GM18505 (cell line): Measurements from ENCODE around the gene ADAM22.
"Not testable (repeated sequence)": the region's sequence is repeated elsewhere in the genome, so short reads cannot be mapped to it uniquely, and the experiment has no call there.

Experiments
- ATAC-seq: cut with Tn5 transposase; IDR thresholded peaks from one replicate; pipeline ENCODE4 v1.9.1; 2021; ENCODE audit not compliant: unreplicated experiment
- POLR2A ChIP-seq: IDR thresholded peaks from 4 replicates; pipeline ENCODE4 v1.6.1; 2011; ENCODE audit warnings: borderline replicate concordance; ENCODE audit not compliant: insufficient read depth, insufficient read length; ENCODE audit errors: extremely low read depth

ADAM22 gene

DNA sequence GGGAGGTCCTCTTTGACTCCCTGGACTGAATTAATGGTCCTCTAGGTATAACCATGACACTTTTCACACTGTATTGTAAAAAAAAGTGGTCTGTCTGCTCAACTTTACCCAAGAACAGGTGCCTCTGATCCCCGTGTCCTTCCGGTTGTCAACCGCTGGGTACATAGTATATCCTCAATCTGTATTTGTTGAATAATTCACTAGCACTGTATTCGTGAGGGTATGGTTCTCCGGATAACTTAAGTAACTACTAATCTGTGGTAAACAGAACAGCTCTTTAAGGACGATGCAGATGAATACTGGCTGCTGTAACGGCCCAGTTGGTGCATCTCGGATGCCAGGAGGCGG lies 472 bp upstream of the ADAM22 start:
- no peak for TF ChIP-seq POLR2A
- peak; percentile 17 for ATAC-seq

- ATAC-seq: no peak
- no peak for TF ChIP-seq POLR2A
Measured at GRCh38 chr7:87934699-87935383, 790 bp downstream of the ADAM22 start.

DNA sequence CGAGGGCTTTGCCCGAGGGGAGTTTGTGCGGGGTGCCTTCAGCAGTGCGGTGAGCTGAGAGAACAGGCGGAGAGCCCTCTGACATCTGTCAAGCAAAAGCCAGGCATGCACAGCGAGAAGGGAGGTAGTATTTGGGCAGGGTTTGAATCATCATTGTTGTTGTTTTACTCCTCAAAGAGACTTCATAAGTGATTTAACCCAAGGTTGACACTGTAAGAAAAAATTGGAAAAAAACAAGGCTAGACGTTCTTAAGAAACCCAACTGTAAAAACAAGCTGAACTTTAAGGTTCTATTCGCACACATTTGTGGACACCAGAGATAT lies 1.3 kb downstream of the ADAM22 start:
- ATAC-seq: no peak
- TF ChIP-seq POLR2A: no peak

- TF ChIP-seq POLR2A: no peak
- ATAC-seq: no peak
Measured at GRCh38 chr7:87941138-87941537, 7.1 kb downstream of the ADAM22 start.

DNA sequence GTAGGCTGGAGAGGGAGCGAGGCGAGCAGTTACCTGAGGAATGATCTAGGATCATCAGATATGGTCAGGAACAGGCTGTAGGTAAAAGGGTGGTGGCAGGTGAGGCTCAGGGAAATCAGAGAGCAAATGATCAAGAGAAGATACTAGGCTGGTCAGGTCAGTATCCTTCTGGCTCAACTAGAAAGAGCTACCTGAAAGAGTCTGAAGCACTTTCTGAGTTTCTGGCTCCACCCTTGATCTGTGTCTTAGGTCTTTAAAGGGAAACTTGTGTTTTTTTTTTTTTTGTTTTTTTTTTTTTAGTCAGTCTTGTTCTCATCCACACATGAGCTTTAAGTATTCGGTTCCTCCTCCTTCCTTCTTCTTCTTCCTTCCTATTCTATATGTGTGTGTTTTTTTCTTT lies 10.5 kb downstream of the ADAM22 start:
- no peak for ATAC-seq
- TF ChIP-seq POLR2A: no peak

DNA sequence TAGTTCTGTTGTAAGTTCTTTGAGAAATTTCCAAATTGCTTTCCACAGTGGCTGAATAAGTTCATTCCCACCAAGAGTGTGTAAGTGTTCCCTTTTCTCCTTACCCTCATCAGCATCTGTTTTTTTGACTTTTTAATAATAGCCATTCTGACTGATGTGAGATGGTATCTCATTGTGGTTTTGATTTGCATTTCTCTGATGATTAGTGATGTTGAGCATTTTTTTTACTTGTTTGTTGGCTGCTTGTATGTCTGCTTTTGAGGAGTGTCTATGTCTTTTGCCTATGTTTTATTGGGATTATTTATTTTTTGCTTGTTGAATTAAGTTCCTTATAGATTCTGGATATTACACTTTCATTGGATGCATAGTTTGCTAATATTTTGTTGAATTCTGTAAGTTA lies 11.9 kb downstream of the ADAM22 start:
- ATAC-seq: not testable (repeated sequence)

DNA sequence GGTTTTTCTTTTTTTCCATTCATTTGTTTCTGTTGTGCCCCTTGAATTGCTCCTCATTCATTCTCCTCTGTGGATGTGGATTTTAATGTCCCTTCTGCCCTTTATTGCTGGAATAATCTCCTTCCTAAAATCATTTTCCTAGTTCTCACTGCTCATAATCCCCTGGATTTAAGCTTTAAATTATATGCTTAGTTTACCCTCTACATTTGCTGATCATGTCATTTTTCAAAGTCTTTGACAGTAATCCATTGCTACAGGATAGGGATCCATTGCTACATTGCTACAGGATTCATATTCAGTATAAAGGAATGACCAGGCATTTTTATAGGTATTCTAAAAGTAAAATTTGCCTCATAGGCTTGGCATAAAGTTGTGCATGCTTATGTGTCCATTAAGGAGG lies 14.3 kb downstream of the ADAM22 start:
- ATAC-seq: no peak
- TF ChIP-seq POLR2A: no peak

- no peak for ATAC-seq
- TF ChIP-seq POLR2A: no peak
Measured at GRCh38 chr7:87959336-87959735, 25.3 kb downstream of the ADAM22 start.

GRCh38 chr7:87960239-87960638 lies 26.2 kb downstream of the ADAM22 start:
- TF ChIP-seq POLR2A: no peak
- no peak for ATAC-seq

DNA sequence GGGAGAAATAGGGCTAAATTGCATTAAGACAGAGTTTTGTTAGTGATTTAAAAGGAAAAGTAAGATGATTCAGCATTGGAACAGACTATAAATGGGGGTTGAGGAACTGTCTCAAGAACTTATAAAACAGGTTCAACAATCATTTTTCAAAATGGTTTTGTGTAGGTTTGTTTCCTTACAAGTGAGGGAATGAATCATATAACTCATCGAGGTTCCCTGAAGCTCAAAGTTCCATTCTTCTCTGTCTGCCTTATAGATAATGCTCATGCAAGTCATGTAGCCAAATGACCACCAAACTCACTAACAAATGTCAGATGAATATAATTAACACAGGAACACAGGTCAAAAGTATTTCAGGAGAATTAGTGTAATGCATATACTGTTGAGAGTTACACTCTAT lies 27.7 kb downstream of the ADAM22 start:
- ATAC-seq: no peak
- no peak for TF ChIP-seq POLR2A

DNA sequence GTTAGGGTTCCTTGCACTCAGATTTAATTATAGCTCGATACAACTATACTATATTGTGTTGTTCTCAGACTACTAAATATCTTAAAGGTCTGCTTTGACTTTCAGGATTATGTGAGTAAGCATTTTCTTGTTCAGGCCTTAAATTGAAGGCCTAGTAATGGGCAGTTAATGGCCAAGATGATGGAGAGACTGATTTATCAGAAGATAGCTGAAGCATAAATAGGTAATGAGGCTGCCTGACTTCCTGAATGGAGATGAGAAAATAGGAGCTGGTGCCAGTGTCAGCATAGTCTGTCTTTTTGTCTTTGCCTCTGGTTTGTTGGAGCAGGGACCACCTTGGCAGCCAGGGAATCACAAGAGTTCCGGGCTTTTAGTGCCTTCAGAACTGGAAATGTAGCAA lies 32.2 kb downstream of the ADAM22 start:
- TF ChIP-seq POLR2A: no peak
- no peak for ATAC-seq

DNA sequence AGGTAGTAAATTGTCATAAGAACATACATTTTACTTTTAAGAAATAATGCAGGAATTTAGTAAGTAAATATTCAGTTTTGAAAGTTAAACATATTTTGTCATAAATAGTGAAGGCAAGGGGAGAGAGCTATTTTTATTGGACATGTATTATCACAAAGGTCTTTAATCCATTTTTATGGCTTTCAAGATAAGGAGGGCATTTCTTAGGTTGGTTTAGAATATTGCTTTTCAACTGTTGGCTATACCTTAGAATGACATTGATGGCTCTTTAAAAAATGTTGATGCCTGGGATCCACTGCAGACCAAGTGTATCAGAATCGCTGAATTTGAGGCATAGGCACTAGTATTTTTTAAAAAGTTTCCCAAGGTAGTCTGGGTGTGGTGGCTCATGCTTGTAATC lies 34.0 kb downstream of the ADAM22 start:
- no peak for TF ChIP-seq POLR2A
- ATAC-seq: no peak

GRCh38 chr7:87982116-87982515 lies 48.1 kb downstream of the ADAM22 start:
- ATAC-seq: no peak
- TF ChIP-seq POLR2A: no peak

GRCh38 chr7:87984088-87984487 lies 50.0 kb downstream of the ADAM22 start:
- ATAC-seq: no peak
- TF ChIP-seq POLR2A: no peak

DNA sequence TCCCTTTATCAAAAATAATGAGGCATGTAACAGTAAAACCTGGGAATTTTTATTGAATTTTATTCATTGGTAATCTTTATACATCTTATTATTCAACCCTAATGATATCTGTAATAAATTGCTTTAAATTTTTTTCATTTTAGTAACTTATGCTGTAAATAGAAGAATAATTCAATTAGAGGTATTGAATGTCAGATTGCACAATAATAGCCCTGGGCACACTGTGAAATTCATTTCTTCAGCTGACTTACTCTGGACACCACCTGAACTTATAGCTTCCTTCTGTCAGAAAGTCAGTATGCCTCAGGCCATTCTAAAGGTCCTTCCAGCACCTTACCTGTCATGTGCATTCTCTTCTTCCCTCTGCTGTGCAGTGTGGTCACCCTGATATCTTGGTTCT lies 59.2 kb downstream of the ADAM22 start:
- no peak for ATAC-seq
- TF ChIP-seq POLR2A: no peak

GRCh38 chr7:87999261-87999660 lies 65.2 kb downstream of the ADAM22 start:
- no peak for TF ChIP-seq POLR2A
- ATAC-seq: no peak

- ATAC-seq: no peak
- no peak for TF ChIP-seq POLR2A
Measured at GRCh38 chr7:88001744-88002530, 67.9 kb downstream of the ADAM22 start.
